Prostate gland (tissue), 2 donors: ENCODE measurements around the gene OLFM1. TPM values are rescaled to one million over a fixed set of nuclear protein-coding genes. Genes with fewer than 3 reads are reported as not detected.

ENCODE experiments used
- DNase-seq: peaks from one replicate; pipeline ENCODE4 v3.0.0-alpha.2; 2019; ENCODE audit warnings: low spot score
- H3K27ac ChIP-seq, 2 donors: fragments of 200-600 bp; sonication (generic); 2 replicates each; pipeline ENCODE4 v1.5.1; 2017 to 2019
- H3K27me3 ChIP-seq: fragments of 200-600 bp; sonication (generic); replicated peaks from 2 replicates; pipeline ENCODE4 v1.5.1; 2019; ENCODE audit not compliant: insufficient read depth
- H3K36me3 ChIP-seq, 2 donors: fragments of 200-600 bp; sonication (generic); 1 replicate in 1 of 2; 2 replicates in 1 of 2; pipeline versions ENCODE4 v1.5.1 to v1.8.1; 2017 to 2019
- H3K4me1 ChIP-seq: fragments of 200-600 bp; sonication (generic); replicated peaks from 2 replicates; pipeline ENCODE4 v1.5.1; 2019
- H3K4me3 ChIP-seq, 2 donors: fragments of 200-600 bp; sonication (generic); 2 replicates each; pipeline ENCODE4 v1.5.1; 2017 to 2019
- H3K9me3 ChIP-seq: fragments of 200-600 bp; sonication (generic); 2 replicates; pipeline ENCODE4 v1.5.1; 2017
- POLR2A ChIP-seq: fragments of 450-650 bp; IDR thresholded peaks from one replicate; pipeline ENCODE4 v1.6.1; 2016; ENCODE audit warnings: antibody characterized with exemption, mild to moderate bottlenecking
- POLR2AphosphoS5 ChIP-seq: sonication (generic); formaldehyde crosslinking; IDR thresholded peaks from one replicate; pipeline ENCODE4 v1.6.1; 2017; ENCODE audit warnings: antibody characterized with exemption
- WGBS: methylation state at CpG from one replicate; pipeline ENCODE4 v1.1.5; 2018; 5-methylcytosine and 5-hydroxymethylcytosine counted together
- intact Hi-C: fragments of 100-400 bp; cut with DNase I; formaldehyde crosslinking; loops from one replicate; pipeline ENCODE4 v1.14.2; 2022
- total RNA-seq, 2 donors: library from RNA; depleted of rRNA; stranded (reverse); fragments of >200 nt; gene quantifications; one replicate each; pipeline ENCODE4 v1.1.0, GENCODE V29; 2016
- TF ChIP-seq, protein P1 (sequence below), 4 experiments: fragments of 200-600 bp in 2 of 4; fragments of 450-650 bp in 2 of 4; sonication (generic) in 2 of 4; IDR thresholded peaks; 1 replicate in 3 of 4; 2 replicates in 1 of 4; pipeline ENCODE4 v1.5.1; 2016 to 2019; ENCODE audit warnings: antibody characterized with exemption in 4 of 4, mild to moderate bottlenecking in 2 of 4, moderate library complexity in 2 of 4

Gene OLFM1
- total RNA-seq, 2 donors from 2014 or later = 11.7 to 23.3 TPM

GRCh38 chr9:135130207-135130976 is 42.9 kb downstream of the OLFM1 start:
- no peak overlapping the region for H3K27ac ChIP-seq

GRCh38 chr9:135131488-135131887 is 44.0 kb downstream of the OLFM1 start:
- Histone ChIP-seq H3K27me3 (peaks cover 9% of the 10 kb centered on the region), H3K4me1 (peaks cover 8% of the 10 kb centered on the region), H3K4me3 (no peak overlapping the region), H3K36me3 (no peaks in the 10 kb centered on the region), H3K9me3 (no peaks in the 10 kb centered on the region), H3K27ac (no peak overlapping the region)
- 88% methylated on average over 8 of the region's 8 CpGs for WGBS
- intact Hi-C loops = no loop called here
- no peak for DNase-seq
- TF ChIP-seq POLR2A (no peak), POLR2AphosphoS5 (no peak)
- TF ChIP-seq, protein P1, sequence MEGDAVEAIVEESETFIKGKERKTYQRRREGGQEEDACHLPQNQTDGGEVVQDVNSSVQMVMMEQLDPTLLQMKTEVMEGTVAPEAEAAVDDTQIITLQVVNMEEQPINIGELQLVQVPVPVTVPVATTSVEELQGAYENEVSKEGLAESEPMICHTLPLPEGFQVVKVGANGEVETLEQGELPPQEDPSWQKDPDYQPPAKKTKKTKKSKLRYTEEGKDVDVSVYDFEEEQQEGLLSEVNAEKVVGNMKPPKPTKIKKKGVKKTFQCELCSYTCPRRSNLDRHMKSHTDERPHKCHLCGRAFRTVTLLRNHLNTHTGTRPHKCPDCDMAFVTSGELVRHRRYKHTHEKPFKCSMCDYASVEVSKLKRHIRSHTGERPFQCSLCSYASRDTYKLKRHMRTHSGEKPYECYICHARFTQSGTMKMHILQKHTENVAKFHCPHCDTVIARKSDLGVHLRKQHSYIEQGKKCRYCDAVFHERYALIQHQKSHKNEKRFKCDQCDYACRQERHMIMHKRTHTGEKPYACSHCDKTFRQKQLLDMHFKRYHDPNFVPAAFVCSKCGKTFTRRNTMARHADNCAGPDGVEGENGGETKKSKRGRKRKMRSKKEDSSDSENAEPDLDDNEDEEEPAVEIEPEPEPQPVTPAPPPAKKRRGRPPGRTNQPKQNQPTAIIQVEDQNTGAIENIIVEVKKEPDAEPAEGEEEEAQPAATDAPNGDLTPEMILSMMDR (IDR thresholded peaks at IDR 0.05) = no peak

More at GRCh38 chr9:135130207-135130976, 42.9 kb downstream of the OLFM1 start:
- no peaks in the 10 kb centered on the region for H3K36me3 ChIP-seq
- intact Hi-C loops = no loop called here
- 76% methylated on average over 18 of the region's 18 CpGs for WGBS
- peaks cover 9% of the 10 kb centered on the region for H3K27me3 ChIP-seq
- H3K4me3 ChIP-seq = no peak overlapping the region
- H3K9me3 ChIP-seq = no peaks in the 10 kb centered on the region
- no peak for DNase-seq
- peaks cover 8% of the 10 kb centered on the region for H3K4me1 ChIP-seq
- TF ChIP-seq, protein P1 (IDR thresholded peaks at IDR 0.05) = no peak
- TF ChIP-seq POLR2A = no peak

- no peak overlapping the region for H3K27ac ChIP-seq
- 89% methylated on average over 18 of the region's 18 CpGs for WGBS
- H3K4me3 ChIP-seq = no peak overlapping the region
- H3K27me3 ChIP-seq = peaks cover 9% of the 10 kb centered on the region
- no peak for TF ChIP-seq POLR2A
- no peak for TF ChIP-seq POLR2AphosphoS5
- TF ChIP-seq, protein P1 (IDR thresholded peaks at IDR 0.05) = no peak
- intact Hi-C loops = no loop called here
- H3K4me1 ChIP-seq = peaks cover 8% of the 10 kb centered on the region
- no peaks in the 10 kb centered on the region for H3K36me3 ChIP-seq
- no peak for DNase-seq
- no peaks in the 10 kb centered on the region for H3K9me3 ChIP-seq
Measured at GRCh38 chr9:135132008-135132407, 44.5 kb downstream of the OLFM1 start.

DNA sequence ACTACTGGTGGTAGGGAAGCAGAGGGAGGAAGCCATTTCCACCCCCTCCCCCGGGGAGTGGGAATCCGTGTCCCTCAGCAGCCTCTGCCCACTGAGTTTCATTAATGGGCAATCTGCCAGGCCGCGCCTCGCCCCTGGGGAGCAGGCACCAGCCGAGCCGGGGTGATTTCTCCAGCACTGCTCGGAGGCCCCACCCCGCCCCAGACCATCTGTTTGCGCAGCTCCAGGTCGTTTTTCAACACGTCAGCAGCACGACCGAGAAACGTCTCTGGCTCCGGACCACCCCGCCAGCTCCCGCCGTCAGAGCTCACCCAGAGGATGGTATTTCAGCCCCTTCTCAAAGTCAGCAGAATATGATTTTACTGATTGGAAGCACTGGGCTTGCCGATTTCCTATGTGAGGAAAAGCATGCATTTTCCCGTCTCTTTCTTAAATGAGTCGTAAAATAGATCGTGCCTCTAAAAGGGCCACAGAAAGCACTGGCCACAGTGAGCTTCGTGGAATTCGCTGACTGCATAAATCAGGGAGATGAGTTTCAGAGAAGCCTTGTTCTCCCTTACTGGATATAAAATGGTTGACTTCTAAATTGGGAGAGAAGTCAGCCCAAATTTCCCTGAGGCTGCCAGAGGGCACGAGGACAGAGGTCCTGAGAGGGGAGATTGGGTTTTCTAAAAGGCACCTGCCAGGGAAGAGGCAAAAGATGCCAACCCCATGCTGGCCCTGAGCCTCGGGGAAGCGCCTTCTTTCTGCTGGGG is 47.0 kb downstream of the OLFM1 start:
- Histone ChIP-seq H3K9me3 (no peaks in the 10 kb centered on the region), H3K4me3 (no peak overlapping the region), H3K27ac (no peak overlapping the region), H3K4me1 (no peaks in the 10 kb centered on the region), H3K27me3 (peaks cover 9% of the 10 kb centered on the region), H3K36me3 (no peaks in the 10 kb centered on the region)
- TF ChIP-seq, protein P1 (IDR thresholded peaks at IDR 0.05) = no peak
- TF ChIP-seq POLR2A (no peak), POLR2AphosphoS5 (no peak)
- DNase-seq = no peak
- WGBS = 26% methylated on average over 21 of the region's 28 CpGs
- intact Hi-C loops = no loop called here
